MM.1S (cell line): ENCODE data around the gene ACSS1.
A peak's percentile ranks its signal among the peaks of the same experiment; 100 is the strongest.

Experiments used
- DNase-seq: peaks from one replicate; pipeline ENCODE4 v3.0.0-alpha.2; 2015
- H2AFZ ChIP-seq: fragments of 300-600 bp; sonication (generic); 2 replicates; pipeline ENCODE4 v1.6.0; 2016; ENCODE audit warnings: antibody characterized with exemption, low read length
- H3F3A ChIP-seq: fragments of 300-600 bp; sonication (generic); 2 replicates; pipeline ENCODE4 v1.6.1; 2016; ENCODE audit warnings: mild to moderate bottlenecking, antibody characterized with exemption, low read length, moderate library complexity, mixed read lengths; ENCODE audit not compliant: insufficient read depth
- H3K27ac ChIP-seq: fragments of 300-600 bp; sonication (generic); 2 replicates; pipeline ENCODE4 v1.5.1; 2016; ENCODE audit warnings: mild to moderate bottlenecking, low read length
- H3K27me3 ChIP-seq: fragments of 300-600 bp; sonication (generic); replicated peaks from 2 replicates; pipeline ENCODE4 v1.6.0; 2016; ENCODE audit warnings: low read length; ENCODE audit not compliant: insufficient read depth
- H3K36me3 ChIP-seq: fragments of 300-600 bp; sonication (generic); replicated peaks from 2 replicates; pipeline ENCODE4 v1.6.1; 2016; ENCODE audit warnings: mild to moderate bottlenecking, low read length, mixed read lengths; ENCODE audit not compliant: insufficient read depth
- H3K4me1 ChIP-seq: fragments of 300-600 bp; sonication (generic); 2 replicates; pipeline ENCODE4 v1.6.1; 2016; ENCODE audit warnings: low read length, mixed read lengths
- H3K4me2 ChIP-seq: fragments of 300-600 bp; sonication (generic); 2 replicates; pipeline ENCODE4 v1.6.0; 2016; ENCODE audit warnings: low read depth, low read length
- H3K4me3 ChIP-seq: fragments of 300-600 bp; sonication (generic); 2 replicates; pipeline ENCODE4 v1.5.1; 2016; ENCODE audit warnings: low read length, mixed read lengths
- H3K79me2 ChIP-seq: fragments of 300-600 bp; sonication (generic); 2 replicates; pipeline ENCODE4 v1.6.1; 2016; ENCODE audit warnings: mixed run types, low read length, mixed read lengths
- H3K9ac ChIP-seq: fragments of 300-600 bp; sonication (generic); 2 replicates; pipeline ENCODE4 v1.6.1; 2016; ENCODE audit warnings: low read length, mixed read lengths
- H3K9me2 ChIP-seq: fragments of 300-600 bp; sonication (generic); replicated peaks from 2 replicates; pipeline ENCODE4 v1.6.1; 2016; ENCODE audit warnings: mild to moderate bottlenecking, low read length, mixed read lengths; ENCODE audit not compliant: insufficient read depth
- H3K9me3 ChIP-seq: fragments of 300-600 bp; sonication (generic); replicated peaks from 2 replicates; pipeline ENCODE4 v1.6.1; 2016; ENCODE audit warnings: mild to moderate bottlenecking, low read length, mixed read lengths; ENCODE audit not compliant: insufficient read depth
- H4K20me1 ChIP-seq: fragments of 300-600 bp; sonication (generic); 2 replicates; pipeline ENCODE4 v1.6.1; 2016; ENCODE audit warnings: mild to moderate bottlenecking, low read length, moderate library complexity, mixed read lengths; ENCODE audit not compliant: insufficient read depth
- EZH2 ChIP-seq: fragments of 300-600 bp; sonication (generic); optimal IDR thresholded peaks from 2 replicates; pipeline ENCODE3; 2017; ENCODE audit warnings: low read depth, mild to moderate bottlenecking, antibody characterized with exemption, low read length, mixed read lengths
- EZH2phosphoT487 ChIP-seq: fragments of 300-600 bp; sonication (generic); IDR thresholded peaks from 2 replicates; pipeline ENCODE4 v1.6.1; 2018; ENCODE audit warnings: antibody characterized with exemption, low read length
- TF ChIP-seq, protein P1 (sequence below): fragments of 300-600 bp; sonication (generic); IDR thresholded peaks from 2 replicates; pipeline ENCODE4 v1.5.1; 2016; ENCODE audit warnings: antibody characterized with exemption, low read length, mixed read lengths

Gene ACSS1

DNA sequence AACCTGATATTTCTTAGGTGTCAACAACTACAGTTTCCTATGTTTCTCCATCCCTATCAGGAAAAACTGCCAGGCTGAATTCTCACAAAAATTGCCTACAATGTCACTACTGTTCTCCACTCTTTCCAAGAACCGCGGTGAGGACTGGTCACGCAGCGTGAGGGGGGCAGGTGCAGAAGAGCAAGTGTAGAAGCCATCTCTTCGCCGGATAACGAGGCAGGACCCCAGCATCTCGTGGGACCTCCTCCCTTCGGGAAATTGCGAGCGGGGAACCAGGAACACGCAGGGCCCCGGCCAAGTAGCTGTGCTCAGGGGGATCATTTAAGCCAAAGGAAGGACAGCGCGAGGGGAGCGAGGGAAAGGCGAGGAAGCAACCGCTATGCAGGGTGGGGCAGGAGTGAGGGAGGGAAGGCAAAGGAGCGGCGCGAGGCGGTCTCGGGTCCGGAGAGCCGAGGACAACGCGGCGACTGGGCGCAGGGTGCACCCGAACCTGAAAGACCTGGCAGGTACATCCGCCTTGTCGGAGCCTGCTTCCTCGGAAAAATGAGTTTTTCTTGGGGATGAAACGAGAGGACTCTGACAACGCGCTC lies 65.9 kb downstream of the ACSS1 start:
- Histone ChIP-seq H3K27ac (peak overlapping the region; percentile 69; the same call in 1 of the 2 replicates), H3K9me2 (no peaks in the 10 kb centered on the region), H3F3A (no peaks in the 10 kb centered on the region), H4K20me1 (no peaks in the 10 kb centered on the region), H3K4me1 (peaks cover 24% of the 10 kb centered on the region), H3K9me3 (no peaks in the 10 kb centered on the region), H3K27me3 (no peaks in the 10 kb centered on the region), H3K4me3 (peak overlapping the region; percentile 97), H3K79me2 (peaks cover 55% of the 10 kb centered on the region), H3K9ac (peak overlapping the region; percentile 86), H3K4me2 (peak overlapping the region; percentile 85), H2AFZ (peak overlapping the region; percentile 83), H3K36me3 (no peaks in the 10 kb centered on the region)
- no peak for DNase-seq
- no peak for TF ChIP-seq EZH2phosphoT487
- TF ChIP-seq EZH2: no peak

DNA sequence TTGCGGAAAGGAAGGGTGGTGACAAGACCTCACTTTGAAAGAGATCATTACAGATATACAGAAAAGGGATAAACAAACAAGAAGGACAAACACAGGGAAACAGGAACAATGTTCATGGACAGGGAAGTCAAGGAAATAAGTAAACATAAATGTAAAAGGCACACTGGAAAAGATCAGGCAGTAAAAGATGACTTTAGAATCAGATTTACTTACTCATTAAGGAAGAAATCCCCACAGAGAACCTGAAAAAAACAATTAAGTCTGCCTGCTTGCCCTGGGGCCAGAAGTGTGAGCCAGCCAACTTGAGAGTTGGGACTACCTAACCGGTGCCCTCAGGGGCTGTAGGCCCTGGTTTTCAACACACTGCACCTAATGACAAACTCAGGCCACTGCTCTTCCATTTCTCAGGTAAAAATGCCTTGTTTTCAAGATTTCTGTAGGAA lies 67.1 kb downstream of the ACSS1 start:
- no peaks in the 10 kb centered on the region for H3K36me3 ChIP-seq
- H3K4me3 ChIP-seq: peak overlapping the region; percentile 97; the same call in 1 of the 2 replicates
- H3K79me2 ChIP-seq: peaks cover 66% of the 10 kb centered on the region
- peak overlapping the region; percentile 85 for H3K4me2 ChIP-seq
- H3K27ac ChIP-seq: no peak overlapping the region
- H4K20me1 ChIP-seq: no peaks in the 10 kb centered on the region
- DNase-seq: peak; percentile 13
- no peaks in the 10 kb centered on the region for H3K9me3 ChIP-seq
- no peak for TF ChIP-seq EZH2phosphoT487
- TF ChIP-seq, protein P1, sequence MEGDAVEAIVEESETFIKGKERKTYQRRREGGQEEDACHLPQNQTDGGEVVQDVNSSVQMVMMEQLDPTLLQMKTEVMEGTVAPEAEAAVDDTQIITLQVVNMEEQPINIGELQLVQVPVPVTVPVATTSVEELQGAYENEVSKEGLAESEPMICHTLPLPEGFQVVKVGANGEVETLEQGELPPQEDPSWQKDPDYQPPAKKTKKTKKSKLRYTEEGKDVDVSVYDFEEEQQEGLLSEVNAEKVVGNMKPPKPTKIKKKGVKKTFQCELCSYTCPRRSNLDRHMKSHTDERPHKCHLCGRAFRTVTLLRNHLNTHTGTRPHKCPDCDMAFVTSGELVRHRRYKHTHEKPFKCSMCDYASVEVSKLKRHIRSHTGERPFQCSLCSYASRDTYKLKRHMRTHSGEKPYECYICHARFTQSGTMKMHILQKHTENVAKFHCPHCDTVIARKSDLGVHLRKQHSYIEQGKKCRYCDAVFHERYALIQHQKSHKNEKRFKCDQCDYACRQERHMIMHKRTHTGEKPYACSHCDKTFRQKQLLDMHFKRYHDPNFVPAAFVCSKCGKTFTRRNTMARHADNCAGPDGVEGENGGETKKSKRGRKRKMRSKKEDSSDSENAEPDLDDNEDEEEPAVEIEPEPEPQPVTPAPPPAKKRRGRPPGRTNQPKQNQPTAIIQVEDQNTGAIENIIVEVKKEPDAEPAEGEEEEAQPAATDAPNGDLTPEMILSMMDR: no peak
- no peak for TF ChIP-seq EZH2
- no peaks in the 10 kb centered on the region for H3K27me3 ChIP-seq
- peaks cover 24% of the 10 kb centered on the region for H3K4me1 ChIP-seq
- H2AFZ ChIP-seq: no peak overlapping the region
- no peaks in the 10 kb centered on the region for H3K9me2 ChIP-seq
- no peaks in the 10 kb centered on the region for H3F3A ChIP-seq
- H3K9ac ChIP-seq: peak overlapping the region; percentile 86; the same call in 1 of the 2 replicates

DNA sequence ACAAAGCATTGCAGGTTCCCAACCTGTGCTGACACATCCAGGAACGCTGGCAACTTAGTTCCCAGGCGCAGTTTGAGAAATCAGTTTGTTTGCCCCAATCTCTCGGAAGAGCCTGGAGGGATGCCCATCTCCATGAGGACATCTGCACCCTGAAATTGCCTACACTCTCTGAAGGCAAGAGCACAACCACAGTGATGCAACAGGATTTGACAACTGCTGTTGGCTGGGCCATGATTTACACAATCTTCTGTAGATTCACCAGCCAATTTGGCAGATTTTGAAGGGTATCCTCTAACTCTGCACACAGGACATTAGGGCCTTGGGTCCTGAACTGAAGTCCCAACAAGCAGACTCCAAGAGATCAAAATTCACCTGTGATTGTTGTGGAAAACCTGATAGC lies 68.8 kb downstream of the ACSS1 start:
- no peak for DNase-seq
- TF ChIP-seq, protein P1: no peak
- TF ChIP-seq EZH2phosphoT487 (no peak), EZH2 (no peak)
- no peak overlapping the region for H3K9ac ChIP-seq

More for the DNA sequence above, 68.8 kb downstream of the ACSS1 start:
- peaks cover 24% of the 10 kb centered on the region for H3K4me1 ChIP-seq
- peaks cover 83% of the 10 kb centered on the region for H3K79me2 ChIP-seq
- H3K36me3 ChIP-seq: no peaks in the 10 kb centered on the region
- no peaks in the 10 kb centered on the region for H3K9me2 ChIP-seq
- no peaks in the 10 kb centered on the region for H4K20me1 ChIP-seq
- H3K27me3 ChIP-seq: no peaks in the 10 kb centered on the region
- H2AFZ ChIP-seq: no peak overlapping the region
- no peak overlapping the region for H3K4me2 ChIP-seq
- H3F3A ChIP-seq: no peaks in the 10 kb centered on the region
- H3K9me3 ChIP-seq: no peaks in the 10 kb centered on the region
- H3K4me3 ChIP-seq: no peak overlapping the region
- H3K27ac ChIP-seq: no peak overlapping the region
